CD14-positive monocyte (primary cell): ENCODE measurements around the gene CDC37L1. TPM values are rescaled to one million over a fixed set of nuclear protein-coding genes. Genes with fewer than 3 reads are reported as not detected.

Experiments
- DNase-seq, 3 donors: peaks; one replicate each; pipeline ENCODE4 v3.0.0-alpha.2; 2011 to 2022
- H2AFZ ChIP-seq: 2 replicates; pipeline ENCODE4 v1.6.0; 2012; ENCODE audit warnings: mild to moderate bottlenecking, low read depth, low read length, inconsistent platforms; ENCODE audit not compliant: insufficient read depth, poor library complexity, severe bottlenecking
- H3K27ac ChIP-seq, 2 donors: 1 replicate in 1 of 2; 2 replicates in 1 of 2; pipeline ENCODE4 v1.5.1; 2012 to 2013; ENCODE audit warnings: low read length in 2 of 2, control low read depth in 1 of 2, inconsistent platforms in 1 of 2, low read depth in 1 of 2, mild to moderate bottlenecking in 1 of 2
- H3K27me3 ChIP-seq, 2 donors: one replicate each; pipeline versions ENCODE4 v1.6.0 to v1.6.1; 2011 to 2013; ENCODE audit warnings: low read length in 2 of 2; ENCODE audit not compliant: control insufficient read depth in 2 of 2, insufficient read depth in 2 of 2
- H3K36me3 ChIP-seq, 2 donors: replicated peaks in 1 of 2; 1 replicate in 1 of 2; 2 replicates in 1 of 2; pipeline versions ENCODE4 v1.5.1 to v1.6.1; 2012 to 2013; ENCODE audit warnings: low read length in 2 of 2, control low read depth in 1 of 2, inconsistent platforms in 1 of 2, mild to moderate bottlenecking in 1 of 2; ENCODE audit not compliant: insufficient read depth in 2 of 2, control insufficient read depth in 1 of 2
- H3K4me1 ChIP-seq, 2 donors: 1 replicate in 1 of 2; 2 replicates in 1 of 2; pipeline versions ENCODE4 v1.5.1 to v1.6.1; 2012 to 2013; ENCODE audit warnings: low read length in 2 of 2, control low read depth in 1 of 2, inconsistent platforms in 1 of 2, mild to moderate bottlenecking in 1 of 2, moderate library complexity in 1 of 2; ENCODE audit not compliant: insufficient read depth in 2 of 2, control insufficient read depth in 1 of 2
- H3K4me2 ChIP-seq: replicated peaks from 2 replicates; pipeline ENCODE3; 2012; ENCODE audit warnings: low read length, moderate library complexity, mild to moderate bottlenecking; ENCODE audit not compliant: poor library complexity, severe bottlenecking; ENCODE audit errors: extremely low read depth
- H3K4me3 ChIP-seq, 3 experiments: fragments of 200-600 bp in 1 of 3; sonication (generic) in 1 of 3; replicated peaks in 1 of 3; 1 replicate in 2 of 3; 2 replicates in 1 of 3; pipeline ENCODE4 v1.5.1; 2011 to 2013; ENCODE audit warnings: low read length in 3 of 3, mild to moderate bottlenecking in 3 of 3, control low read depth in 2 of 3, low read depth in 2 of 3, inconsistent platforms in 1 of 3, moderate library complexity in 1 of 3
- H3K79me2 ChIP-seq: 2 replicates; pipeline ENCODE4 v1.6.0; 2012; ENCODE audit warnings: mild to moderate bottlenecking, control low read depth, inconsistent platforms, low read length, moderate library complexity; ENCODE audit not compliant: insufficient read depth
- H3K9ac ChIP-seq: 2 replicates; pipeline ENCODE4 v1.6.0; 2017; ENCODE audit warnings: low read length, mild to moderate bottlenecking; ENCODE audit not compliant: insufficient read depth, poor library complexity, severe bottlenecking
- H3K9me3 ChIP-seq, 2 donors: replicated peaks in 1 of 2; 1 replicate in 1 of 2; 2 replicates in 1 of 2; pipeline versions ENCODE4 v1.5.1 to v1.6.1; 2012 to 2013; ENCODE audit warnings: low read length in 2 of 2, control low read depth in 1 of 2; ENCODE audit not compliant: control insufficient read depth in 1 of 2, insufficient read depth in 1 of 2
- H4K20me1 ChIP-seq: 2 replicates; pipeline ENCODE4 v1.6.0; 2012; ENCODE audit warnings: mild to moderate bottlenecking, low read length, control low read depth, moderate library complexity; ENCODE audit not compliant: insufficient read depth
- H3K27ac Mint-ChIP-seq, 7 donors: one replicate each; pipeline ENCODE4 v1.8.0; 2020; ENCODE audit warnings: mild to moderate bottlenecking in 7 of 7, mixed read lengths in 7 of 7, moderate library complexity in 6 of 7, inconsistent platforms in 2 of 7
- H3K27me3 Mint-ChIP-seq, 3 donors: one replicate each; pipeline ENCODE4 v1.8.0; 2021 to 2022; ENCODE audit warnings: low read depth in 3 of 3, mild to moderate bottlenecking in 3 of 3, mixed read lengths in 3 of 3, moderate library complexity in 3 of 3, inconsistent platforms in 1 of 3
- H3K36me3 Mint-ChIP-seq, 2 donors: one replicate each; pipeline ENCODE4 v1.8.0; 2020; ENCODE audit warnings: mixed read lengths in 2 of 2, inconsistent platforms in 1 of 2, mild to moderate bottlenecking in 1 of 2
- H3K4me1 Mint-ChIP-seq: one replicate; pipeline ENCODE4 v1.8.0; 2020; ENCODE audit warnings: mild to moderate bottlenecking, mixed read lengths
- H3K4me3 Mint-ChIP-seq, 2 donors: one replicate each; pipeline ENCODE4 v1.8.0; 2020; ENCODE audit warnings: mild to moderate bottlenecking in 2 of 2, mixed read lengths in 2 of 2, moderate library complexity in 1 of 2
- H3K9me3 Mint-ChIP-seq, 7 donors: one replicate each; pipeline ENCODE4 v1.8.0; 2020 to 2022; ENCODE audit warnings: mixed read lengths in 7 of 7, mild to moderate bottlenecking in 6 of 7, moderate library complexity in 6 of 7, inconsistent platforms in 2 of 7
- WGBS: methylation state at CpG from one replicate; pipeline ENCODE4 v1.1.5; 2013; ENCODE audit warnings: missing lambda C conversion rate; ENCODE audit not compliant: insufficient coverage; 5-methylcytosine and 5-hydroxymethylcytosine counted together
- intact Hi-C, 2 donors: fragments of 100-400 bp; cut with micrococcal nuclease; formaldehyde crosslinking; loops; one replicate each; pipeline versions ENCODE4 v1.15.0 to v1.15.1; 2023
- polyA plus RNA-seq, 3 donors: library from polyadenylated mRNA; depleted of rRNA in 1 of 3; unstranded in 2 of 3; stranded (reverse) in 1 of 3; fragments of 300-500 nt in 2 of 3; fragments of >200 nt in 1 of 3; fragmentation: Illumina TruSeq in 2 of 3; gene quantifications; 1 replicate in 2 of 3; 2 replicates in 1 of 3; pipeline ENCODE4 v1.2.3, GENCODE V29; 2012 to 2021
- TF ChIP-seq, protein P1 (sequence below): fragments of 200-600 bp; IDR thresholded peaks from one replicate; pipeline ENCODE4 v1.8.0; 2022; ENCODE audit warnings: antibody characterized with exemption, mild to moderate bottlenecking

The CDC37L1 gene
- polyA plus RNA-seq, 3 donors: 2.8 to 4.4 (median 2.8) TPM

DNA sequence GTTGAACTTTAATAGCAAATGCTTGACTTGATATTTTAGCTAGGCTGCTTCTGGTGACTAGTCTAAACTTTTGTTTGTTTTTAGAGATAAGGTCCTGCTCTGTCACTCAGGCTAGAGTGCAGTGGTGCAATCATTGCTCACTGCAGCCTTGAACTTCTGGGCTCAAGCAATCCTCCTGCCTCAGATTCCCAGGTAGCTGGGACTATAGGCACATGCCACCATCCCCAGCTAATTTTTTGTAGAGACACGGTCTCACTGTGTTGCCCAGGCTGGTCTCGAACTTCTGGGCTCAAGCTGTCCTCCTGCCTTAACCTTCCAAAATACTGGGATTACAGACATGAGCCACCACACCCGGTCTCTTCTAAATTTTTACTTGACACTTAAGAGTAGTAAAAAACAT is 20.7 kb downstream of the CDC37L1 start:
- intact Hi-C loops: no loop called here
- peaks cover 53 to 62% of the 10 kb centered on the region in 2 donors for H3K36me3 Mint-ChIP-seq
- TF ChIP-seq, protein P1, sequence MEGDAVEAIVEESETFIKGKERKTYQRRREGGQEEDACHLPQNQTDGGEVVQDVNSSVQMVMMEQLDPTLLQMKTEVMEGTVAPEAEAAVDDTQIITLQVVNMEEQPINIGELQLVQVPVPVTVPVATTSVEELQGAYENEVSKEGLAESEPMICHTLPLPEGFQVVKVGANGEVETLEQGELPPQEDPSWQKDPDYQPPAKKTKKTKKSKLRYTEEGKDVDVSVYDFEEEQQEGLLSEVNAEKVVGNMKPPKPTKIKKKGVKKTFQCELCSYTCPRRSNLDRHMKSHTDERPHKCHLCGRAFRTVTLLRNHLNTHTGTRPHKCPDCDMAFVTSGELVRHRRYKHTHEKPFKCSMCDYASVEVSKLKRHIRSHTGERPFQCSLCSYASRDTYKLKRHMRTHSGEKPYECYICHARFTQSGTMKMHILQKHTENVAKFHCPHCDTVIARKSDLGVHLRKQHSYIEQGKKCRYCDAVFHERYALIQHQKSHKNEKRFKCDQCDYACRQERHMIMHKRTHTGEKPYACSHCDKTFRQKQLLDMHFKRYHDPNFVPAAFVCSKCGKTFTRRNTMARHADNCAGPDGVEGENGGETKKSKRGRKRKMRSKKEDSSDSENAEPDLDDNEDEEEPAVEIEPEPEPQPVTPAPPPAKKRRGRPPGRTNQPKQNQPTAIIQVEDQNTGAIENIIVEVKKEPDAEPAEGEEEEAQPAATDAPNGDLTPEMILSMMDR: no peak
- 71% methylated on average over 2 of the region's 3 CpGs for WGBS
- no peak overlapping the region for H2AFZ ChIP-seq
- H3K9me3 Mint-ChIP-seq: no peaks in the 10 kb centered on the region
- peaks cover 55 to 94% of the 10 kb centered on the region in 2 donors for H3K36me3 ChIP-seq
- no peak overlapping the region for H3K4me3 Mint-ChIP-seq
- no peak overlapping the region for H3K27ac Mint-ChIP-seq
- no peak overlapping the region for H3K4me3 ChIP-seq
- peaks cover 0 to 1% (median 0%) of the 10 kb centered on the region in 3 donors for H3K27me3 Mint-ChIP-seq
- no peaks in the 10 kb centered on the region for H3K4me1 Mint-ChIP-seq
- no peaks in the 10 kb centered on the region for H4K20me1 ChIP-seq
- no peaks in the 10 kb centered on the region for H3K79me2 ChIP-seq
- no peak overlapping the region for H3K27ac ChIP-seq
- no peaks in the 10 kb centered on the region for H3K27me3 ChIP-seq
- no peak overlapping the region for H3K4me2 ChIP-seq
- no peak overlapping the region for H3K9ac ChIP-seq
- H3K4me1 ChIP-seq: no peaks in the 10 kb centered on the region
- H3K9me3 ChIP-seq: no peaks in the 10 kb centered on the region
- DNase-seq: no peak

DNA sequence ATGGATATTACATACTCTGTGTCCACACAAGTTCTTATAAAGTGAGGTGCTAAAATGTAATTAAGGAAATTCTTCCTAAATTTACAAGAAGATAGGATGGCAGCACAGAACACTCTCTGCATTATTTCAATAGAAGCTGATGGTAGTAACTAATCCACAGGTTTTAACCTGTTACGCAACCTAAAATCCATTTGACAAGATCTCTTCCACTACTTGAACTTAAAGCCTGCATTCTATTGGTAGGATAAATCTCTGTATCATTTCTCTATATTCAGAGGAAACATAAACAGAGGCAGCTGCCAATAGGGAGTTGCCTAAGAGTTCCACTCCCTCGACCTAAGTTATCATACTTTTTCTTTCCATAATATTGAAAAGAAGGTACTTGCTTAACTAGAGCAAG is 21.6 kb downstream of the CDC37L1 start:
- Histone ChIP-seq H3K9me3 (no peaks in the 10 kb centered on the region), H3K4me2 (no peak overlapping the region), H3K9ac (no peak overlapping the region), H4K20me1 (no peaks in the 10 kb centered on the region), H3K79me2 (no peaks in the 10 kb centered on the region), H3K27ac (no peak overlapping the region), H2AFZ (no peak overlapping the region), H3K4me3 (no peak overlapping the region), H3K36me3 (peaks cover 57 to 94% of the 10 kb centered on the region in 2 donors), H3K4me1 (no peaks in the 10 kb centered on the region), H3K27me3 (no peaks in the 10 kb centered on the region)
- Mint-ChIP-seq H3K4me3 (no peak overlapping the region), H3K27ac (no peak overlapping the region), H3K4me1 (no peaks in the 10 kb centered on the region), H3K9me3 (no peaks in the 10 kb centered on the region), H3K27me3 (peaks cover 0 to 1% (median 0%) of the 10 kb centered on the region in 3 donors), H3K36me3 (peaks cover 54 to 61% of the 10 kb centered on the region in 2 donors)
- TF ChIP-seq, protein P1: no peak
- no peak for DNase-seq
- intact Hi-C loops: no loop called here
- no CpG with 5 or more reads among the region's 2 CpGs for WGBS
